GM12801 (cell line): ENCODE data around the gene SLC12A9.

Experiments used
- TF ChIP-seq, protein P1 (sequence below): IDR thresholded peaks from one replicate; pipeline ENCODE4 v1.5.1; 2011; ENCODE audit warnings: control low read depth; ENCODE audit not compliant: insufficient read length; ENCODE audit errors: extremely low read depth

The SLC12A9 gene

DNA sequence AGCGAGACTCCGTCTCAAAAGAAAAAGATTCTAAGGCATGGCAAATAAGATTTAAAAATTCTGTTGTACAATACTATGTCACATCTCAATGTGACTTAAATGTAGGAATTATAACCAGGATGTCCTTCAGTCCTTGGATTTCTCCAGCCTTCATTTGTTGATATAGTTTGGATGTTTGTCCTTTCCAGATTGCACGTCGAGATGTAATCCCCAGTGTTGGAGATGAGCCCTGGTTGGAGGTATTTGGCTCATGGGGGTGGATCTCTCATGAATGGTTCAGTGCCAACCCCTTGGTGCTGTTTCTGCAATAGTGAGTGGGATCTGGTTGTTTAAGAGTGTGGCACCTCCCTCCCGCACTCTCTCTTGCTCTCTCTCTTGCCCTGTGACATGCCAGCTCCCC, 56.0 kb downstream of the SLC12A9 start:
- TF ChIP-seq, protein P1, sequence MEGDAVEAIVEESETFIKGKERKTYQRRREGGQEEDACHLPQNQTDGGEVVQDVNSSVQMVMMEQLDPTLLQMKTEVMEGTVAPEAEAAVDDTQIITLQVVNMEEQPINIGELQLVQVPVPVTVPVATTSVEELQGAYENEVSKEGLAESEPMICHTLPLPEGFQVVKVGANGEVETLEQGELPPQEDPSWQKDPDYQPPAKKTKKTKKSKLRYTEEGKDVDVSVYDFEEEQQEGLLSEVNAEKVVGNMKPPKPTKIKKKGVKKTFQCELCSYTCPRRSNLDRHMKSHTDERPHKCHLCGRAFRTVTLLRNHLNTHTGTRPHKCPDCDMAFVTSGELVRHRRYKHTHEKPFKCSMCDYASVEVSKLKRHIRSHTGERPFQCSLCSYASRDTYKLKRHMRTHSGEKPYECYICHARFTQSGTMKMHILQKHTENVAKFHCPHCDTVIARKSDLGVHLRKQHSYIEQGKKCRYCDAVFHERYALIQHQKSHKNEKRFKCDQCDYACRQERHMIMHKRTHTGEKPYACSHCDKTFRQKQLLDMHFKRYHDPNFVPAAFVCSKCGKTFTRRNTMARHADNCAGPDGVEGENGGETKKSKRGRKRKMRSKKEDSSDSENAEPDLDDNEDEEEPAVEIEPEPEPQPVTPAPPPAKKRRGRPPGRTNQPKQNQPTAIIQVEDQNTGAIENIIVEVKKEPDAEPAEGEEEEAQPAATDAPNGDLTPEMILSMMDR, result no peak

DNA sequence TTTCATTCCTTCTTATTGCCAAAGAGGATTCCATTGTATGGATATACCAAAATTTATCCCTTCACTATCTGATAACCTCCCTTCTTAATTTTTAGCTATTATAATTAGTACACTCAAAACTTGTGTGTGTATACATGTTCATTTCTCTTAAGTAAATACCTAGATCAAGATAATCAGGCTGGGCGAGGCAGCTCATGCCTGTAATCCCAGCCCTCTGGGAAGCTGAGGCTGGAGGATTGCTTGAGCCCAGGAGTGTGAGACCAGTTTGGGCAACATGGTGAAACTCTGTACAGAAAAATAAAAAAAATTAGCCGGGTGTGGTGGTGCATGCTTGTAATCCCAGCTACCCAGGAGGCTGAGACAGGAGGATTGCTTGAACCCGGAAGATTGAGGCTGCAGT, 59.0 kb downstream of the SLC12A9 start:
- TF ChIP-seq, protein P1, result no peak

DNA sequence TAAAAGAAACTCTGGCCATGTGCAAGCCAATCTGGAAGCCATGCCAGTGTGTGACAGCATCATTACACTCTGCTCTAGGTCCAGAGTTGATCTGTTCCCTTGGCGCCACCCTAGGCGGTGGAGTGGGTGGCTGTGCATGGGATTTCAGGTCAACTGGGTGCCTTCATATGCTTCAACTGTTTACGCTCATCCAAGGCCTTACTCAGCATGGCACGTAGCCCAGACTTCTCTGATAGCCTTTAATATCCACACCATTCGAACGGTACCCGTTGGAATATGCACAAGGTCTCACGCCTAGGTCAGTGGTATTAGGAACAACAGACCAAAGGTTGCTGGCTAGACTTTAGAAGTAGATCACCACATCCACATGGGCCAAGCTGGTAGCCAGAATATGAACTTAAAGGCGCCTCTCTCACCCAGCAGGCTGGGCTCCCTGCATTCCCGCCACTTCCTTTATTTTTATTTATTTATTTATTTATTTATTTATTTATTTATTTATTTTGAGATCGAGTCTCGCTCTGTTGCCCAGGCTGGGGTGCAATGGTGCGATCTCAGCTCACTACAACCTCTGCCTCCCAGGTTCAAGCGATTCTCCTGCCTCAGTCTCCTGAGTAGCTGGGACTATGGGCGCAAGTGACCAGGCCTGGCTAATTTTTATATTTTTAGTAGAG, 61.8 kb downstream of the SLC12A9 start:
- TF ChIP-seq, protein P1, result no peak

DNA sequence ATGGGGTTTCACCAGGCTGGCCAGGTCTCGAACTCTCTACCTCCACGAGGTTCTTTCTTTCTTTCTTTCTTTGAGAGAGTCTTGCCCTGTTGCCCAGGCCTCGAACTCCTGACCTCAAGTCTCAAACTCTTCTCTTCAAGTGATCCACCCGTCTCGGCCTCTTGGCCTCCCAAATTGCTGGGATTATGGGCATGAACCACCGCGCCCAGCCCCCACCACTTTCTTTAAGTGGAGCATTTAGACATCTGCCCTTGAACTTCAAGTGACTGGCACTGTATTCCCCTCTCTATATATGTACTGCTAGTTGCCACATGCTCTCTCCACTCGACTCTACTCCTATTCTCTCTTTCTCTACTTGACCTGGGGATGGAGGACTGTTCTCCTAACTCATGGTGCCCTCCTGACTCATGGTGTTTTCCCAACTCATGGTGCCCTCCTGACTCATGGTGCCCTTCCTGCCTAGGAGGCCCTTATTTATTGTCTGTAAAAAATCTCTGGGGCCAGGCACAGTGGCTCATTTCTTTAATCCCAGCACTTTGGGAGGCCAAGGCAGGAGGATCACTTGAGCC, 62.5 kb downstream of the SLC12A9 start:
- TF ChIP-seq, protein P1, result no peak
